IMR-90 (cell line): ENCODE measurements around the gene SHISA4. TPM values are rescaled to one million over a fixed set of nuclear protein-coding genes. Genes with fewer than 3 reads are reported as not detected.

Source experiments
- ATAC-seq: fragments of 200-7000 bp; cut with Tn5 transposase; 2 replicates; pipeline ENCODE4 v1.9.1; 2020; ENCODE audit warnings: low read depth, mild to moderate bottlenecking, moderate library complexity
- BruUV-seq: library from RNA; stranded (reverse); fragments of 400-500 nt; replicated peaks from 2 replicates; lab custom pipeline; 2021; lab: Mats Ljungman, UMichigan
- CTCF ChIA-PET: fragments of 300-600 bp; formaldehyde crosslinking; extraction: SDS; loops from one replicate; lab custom pipeline; 2021; ENCODE audit warnings: antibody characterized with exemption; lab: Yijun Ruan, JAX
- POLR2A ChIA-PET: fragments of 300-600 bp; sonication (Branson Sonifier 250); formaldehyde crosslinking; loops from one replicate; lab custom pipeline; 2022; ENCODE audit warnings: antibody characterized with exemption; ENCODE audit not compliant: unreplicated experiment; lab: Charles Lee
- DNase-seq: peaks from one replicate; pipeline ENCODE4 v3.0.0; 2013
- H2AFZ ChIP-seq: replicated peaks from 2 replicates; pipeline ENCODE3; 2013; ENCODE audit warnings: low read length, mild to moderate bottlenecking; ENCODE audit not compliant: poor library complexity
- H2AK5ac ChIP-seq: 2 replicates; pipeline ENCODE4 v1.6.1; 2013; ENCODE audit warnings: low read depth, low read length, inconsistent platforms
- H2AK9ac ChIP-seq: replicated peaks from 2 replicates; pipeline ENCODE3; 2013; ENCODE audit warnings: mild to moderate bottlenecking, low read depth, low read length, moderate library complexity; ENCODE audit not compliant: poor library complexity
- H2BK120ac ChIP-seq: 2 replicates; pipeline ENCODE4 v1.6.1; 2013; ENCODE audit warnings: low read depth, low read length, inconsistent platforms
- H2BK15ac ChIP-seq: 3 replicates; pipeline ENCODE4 v1.6.1; 2013; ENCODE audit warnings: low read depth, low read length, inconsistent platforms
- H2BK20ac ChIP-seq: 2 replicates; pipeline ENCODE4 v1.6.1; 2013; ENCODE audit warnings: low read depth, mild to moderate bottlenecking, inconsistent platforms, low read length, moderate library complexity
- H2BK5ac ChIP-seq: 2 replicates; pipeline ENCODE4 v1.6.1; 2013; ENCODE audit warnings: mild to moderate bottlenecking, low read depth, low read length, inconsistent platforms; ENCODE audit not compliant: poor library complexity, severe bottlenecking
- H3K14ac ChIP-seq: replicated peaks from 2 replicates; pipeline ENCODE4 v1.6.1; 2013; ENCODE audit warnings: low read depth, low read length, inconsistent platforms
- H3K18ac ChIP-seq: 2 replicates; pipeline ENCODE4 v1.6.1; 2013; ENCODE audit warnings: low read depth, low read length, control low read depth
- H3K23ac ChIP-seq: 2 replicates; pipeline ENCODE4 v1.6.1; 2013; ENCODE audit warnings: low read depth, low read length, inconsistent platforms
- H3K27ac ChIP-seq: 2 replicates; pipeline ENCODE4 v1.5.1; 2013; ENCODE audit warnings: mild to moderate bottlenecking, control low read depth, low read length; ENCODE audit not compliant: insufficient read depth
- H3K27me3 ChIP-seq: 2 replicates; pipeline ENCODE4 v1.6.1; 2013; ENCODE audit warnings: low read length; ENCODE audit not compliant: control insufficient read depth, insufficient read depth
- H3K36me3 ChIP-seq: 2 replicates; pipeline ENCODE4 v1.6.1; 2013; ENCODE audit warnings: low read length, mixed read lengths; ENCODE audit not compliant: control insufficient read depth, insufficient read depth
- H3K4ac ChIP-seq: 2 replicates; pipeline ENCODE4 v1.6.1; 2013; ENCODE audit warnings: low read depth, low read length, inconsistent platforms
- H3K4me1 ChIP-seq: 2 replicates; pipeline ENCODE4 v1.6.1; 2013; ENCODE audit warnings: low read length, mixed read lengths; ENCODE audit not compliant: control insufficient read depth, insufficient read depth
- H3K4me2 ChIP-seq: 2 replicates; pipeline ENCODE4 v1.6.1; 2013; ENCODE audit warnings: low read depth, mild to moderate bottlenecking, control low read depth, low read length, moderate library complexity
- H3K4me3 ChIP-seq: 2 replicates; pipeline ENCODE4 v1.5.1; 2013; ENCODE audit warnings: low read depth, mild to moderate bottlenecking, control low read depth, low read length, moderate library complexity; ENCODE audit not compliant: insufficient read depth
- H3K56ac ChIP-seq: 2 replicates; pipeline ENCODE4 v1.6.1; 2013; ENCODE audit warnings: low read length, inconsistent platforms; ENCODE audit not compliant: insufficient read depth; ENCODE audit errors: extremely low read depth
- H3K79me1 ChIP-seq, 2 experiments: 2 replicates each; pipeline ENCODE4 v1.6.1; 2013; ENCODE audit warnings: low read length in 2 of 2, inconsistent platforms in 1 of 2, low read depth in 1 of 2
- H3K9ac ChIP-seq: 2 replicates; pipeline ENCODE4 v1.6.1; 2013; ENCODE audit warnings: low read depth, low read length, control low read depth
- H3K9me1 ChIP-seq: 2 replicates; pipeline ENCODE4 v1.6.1; 2013; ENCODE audit warnings: low read length, inconsistent platforms; ENCODE audit not compliant: insufficient read depth
- H3K9me3 ChIP-seq: 2 replicates; pipeline ENCODE4 v1.6.1; 2013; ENCODE audit warnings: low read length; ENCODE audit not compliant: control insufficient read depth, insufficient read depth
- H4K20me1 ChIP-seq: 2 replicates; pipeline ENCODE4 v1.6.1; 2013; ENCODE audit warnings: low read length, inconsistent platforms; ENCODE audit not compliant: insufficient read depth
- H4K5ac ChIP-seq: 2 replicates; pipeline ENCODE4 v1.6.1; 2013; ENCODE audit warnings: mild to moderate bottlenecking, low read depth, low read length, control low read depth
- H4K8ac ChIP-seq, 2 experiments: 2 replicates each; pipeline ENCODE4 v1.6.1; 2013; ENCODE audit warnings: low read depth in 2 of 2, low read length in 2 of 2, control low read depth in 1 of 2, inconsistent platforms in 1 of 2
- H4K91ac ChIP-seq: 2 replicates; pipeline ENCODE4 v1.6.1; 2013; ENCODE audit warnings: low read depth, low read length, inconsistent platforms; ENCODE audit not compliant: insufficient read depth
- BHLHE40 ChIP-seq: fragments of 150-350 bp; IDR thresholded peaks from 2 replicates; pipeline ENCODE4 v1.6.1; 2016; ENCODE audit warnings: mild to moderate bottlenecking, low read depth, low read length
- CEBPB ChIP-seq: IDR thresholded peaks from 2 replicates; pipeline ENCODE4 v1.6.1; 2012; ENCODE audit warnings: low read depth, low read length, improper control_type of control experiment
- CTCF ChIP-seq: conservative IDR thresholded peaks from 2 replicates; pipeline ENCODE4 v1.5.1; 2012; ENCODE audit warnings: mild to moderate bottlenecking, low read depth, low read length, improper control_type of control experiment
- ELK1 ChIP-seq: fragments of 150-350 bp; IDR thresholded peaks from 2 replicates; pipeline ENCODE4 v1.6.1; 2016; ENCODE audit warnings: low read depth, mild to moderate bottlenecking, low read length, moderate library complexity, borderline replicate concordance
- FOS ChIP-seq: fragments of 150-350 bp; IDR thresholded peaks from 2 replicates; pipeline ENCODE4 v1.6.1; 2016; ENCODE audit warnings: low read depth, low read length
- MAFK ChIP-seq: IDR thresholded peaks from 2 replicates; pipeline ENCODE4 v1.6.1; 2012; ENCODE audit warnings: low read depth, low read length, improper control_type of control experiment
- MXI1 ChIP-seq: IDR thresholded peaks from 2 replicates; pipeline ENCODE4 v1.6.1; 2012; ENCODE audit warnings: low read depth, mild to moderate bottlenecking, low read length, moderate library complexity, borderline replicate concordance
- NFE2L2 ChIP-seq: fragments of 150-350 bp; IDR thresholded peaks from 2 replicates; pipeline ENCODE4 v1.6.1; 2016; ENCODE audit warnings: low read depth, mild to moderate bottlenecking, low read length
- POLR2A ChIP-seq: IDR thresholded peaks from 2 replicates; pipeline ENCODE4 v1.6.1; 2012; ENCODE audit warnings: mild to moderate bottlenecking, low read depth, low read length
- WGBS, 2 experiments: methylation state at CpG; one replicate each; pipeline versions ENCODE4 v1.1.5 to v1.1.7; 2013; ENCODE audit warnings: missing lambda C conversion rate in 2 of 2; ENCODE audit not compliant: insufficient read length in 1 of 2; ENCODE audit errors: extremely low coverage in 2 of 2; 5-methylcytosine and 5-hydroxymethylcytosine counted together
- dilution Hi-C: fragments of 300-500 bp; cut with HindIII; formaldehyde crosslinking; loops from one replicate; pipeline ENCODE4 v1.14.3; 2018; ENCODE audit warnings: low sequenced_read_pairs; ENCODE audit not compliant: unreplicated experiment
- in situ Hi-C: fragments of 300-500 bp; cut with MboI; formaldehyde crosslinking; loops from 3 replicates; pipeline ENCODE4 v1.14.3; 2019; ENCODE audit warnings: low sequenced_read_pairs, inconsistent platforms, mixed read lengths
- intact Hi-C: fragments of 100-400 bp; cut with micrococcal nuclease; formaldehyde crosslinking; loops from 2 replicates; pipeline ENCODE4 v1.10.0; 2022
- polyA plus RNA-seq, 3 experiments: library from polyadenylated mRNA; depleted of rRNA; stranded (reverse); fragments of >200 nt; gene quantifications; 2 replicates each; pipeline ENCODE4 v1.2.3, GENCODE V29; 2012; ENCODE audit warnings: low replicate concordance in 1 of 3
- total RNA-seq: library from RNA; depleted of rRNA; stranded (reverse); fragments of >200 nt; gene quantifications from 2 replicates; pipeline ENCODE4 v1.2.3, GENCODE V29; 2012

Gene SHISA4
- total and polyA plus RNA-seq, 2 of the 4 experiments (the other 2 are of a cell fraction), result 10.0 to 34.8 TPM

- no peak overlapping the region for H3K9ac ChIP-seq
- H2BK20ac ChIP-seq, result no peak overlapping the region
- in situ Hi-C loops, result no loop called here
- no peak overlapping the region for H4K5ac ChIP-seq
- ChIA-PET CTCF (interaction anchor here (0.5 to 1.9 kb wide), 6 partner anchors 13 to 117 kb away, joined by 3 to 8 read pairs (median 4); no protein-coding TSS in a partner anchor), POLR2A (interaction anchor here (0.6 kb wide), 2 partner anchors 67 to 1164 kb away, joined by 7 to 8 read pairs; no protein-coding TSS in a partner anchor)
- TF ChIP-seq FOS, result peak; percentile 72
- TF ChIP-seq POLR2A, result no peak; the same call in 1 of the 2 replicates
- peak; percentile 57 for TF ChIP-seq NFE2L2
- no peak for TF ChIP-seq BHLHE40
- TF ChIP-seq MXI1, result no peak
- TF ChIP-seq MAFK, result peak; percentile 34; the same call in 1 of the 2 replicates
- TF ChIP-seq ELK1, result no peak
- peak; percentile 37; the same call in 1 of the 2 replicates for TF ChIP-seq CTCF
- TF ChIP-seq CEBPB, result peak; percentile 49
- no peak overlapping the region for H2BK15ac ChIP-seq
- H2BK5ac ChIP-seq, result no peak overlapping the region
- dilution Hi-C loops, result no loop called here
- no peak overlapping the region for H4K91ac ChIP-seq
- peaks cover 3% of the 10 kb centered on the region for H4K20me1 ChIP-seq
- H3K27ac ChIP-seq, result no peak overlapping the region
- no peaks in the 10 kb centered on the region for H3K27me3 ChIP-seq
- no TSS peak for BruUV-seq
- peaks cover 3 to 9% of the 10 kb centered on the region in 2 experiments; a peak in 2 of 4 replicates for H3K79me1 ChIP-seq
- WGBS, 2 experiments, result no CpG with 5 or more reads among the region's 2 CpGs
- no peak overlapping the region for H3K4ac ChIP-seq
- no peak overlapping the region for H2AK9ac ChIP-seq
- no peak overlapping the region for H4K8ac ChIP-seq
- H3K14ac ChIP-seq, result no peak overlapping the region
- no peak overlapping the region for H2BK120ac ChIP-seq
- peaks cover 23% of the 10 kb centered on the region for H3K4me1 ChIP-seq
- peaks cover 30% of the 10 kb centered on the region for H3K9me1 ChIP-seq
- no peak overlapping the region for H3K4me2 ChIP-seq
- no peak overlapping the region for H3K56ac ChIP-seq
- H3K18ac ChIP-seq, result no peak overlapping the region
- H3K4me3 ChIP-seq, result no peak overlapping the region
- intact Hi-C loops, result loop anchor here (10.0 kb wide), 1 partner anchor 232 kb away; no protein-coding TSS in a partner anchor
- DNase-seq (peak; percentile 87), ATAC-seq (peak; percentile 74)
- no peak overlapping the region for H3K23ac ChIP-seq
- no peak overlapping the region for H2AK5ac ChIP-seq
- no peaks in the 10 kb centered on the region for H3K9me3 ChIP-seq
- no peak overlapping the region for H2AFZ ChIP-seq
- H3K36me3 ChIP-seq, result no peaks in the 10 kb centered on the region
Measured at GRCh38 chr1:201882665-201883132, 6.0 kb upstream of the SHISA4 start.
